ENCODE results near the gene KDM7A. TPM values are rescaled to one million over a fixed set of nuclear protein-coding genes. Genes with fewer than 3 reads are reported as not detected.
A peak's percentile ranks its signal among the peaks of the same experiment; 100 is the strongest.

KDM7A gene
- total RNA-seq, 1 experiment from 2014 or later = 11.7 TPM

DNA sequence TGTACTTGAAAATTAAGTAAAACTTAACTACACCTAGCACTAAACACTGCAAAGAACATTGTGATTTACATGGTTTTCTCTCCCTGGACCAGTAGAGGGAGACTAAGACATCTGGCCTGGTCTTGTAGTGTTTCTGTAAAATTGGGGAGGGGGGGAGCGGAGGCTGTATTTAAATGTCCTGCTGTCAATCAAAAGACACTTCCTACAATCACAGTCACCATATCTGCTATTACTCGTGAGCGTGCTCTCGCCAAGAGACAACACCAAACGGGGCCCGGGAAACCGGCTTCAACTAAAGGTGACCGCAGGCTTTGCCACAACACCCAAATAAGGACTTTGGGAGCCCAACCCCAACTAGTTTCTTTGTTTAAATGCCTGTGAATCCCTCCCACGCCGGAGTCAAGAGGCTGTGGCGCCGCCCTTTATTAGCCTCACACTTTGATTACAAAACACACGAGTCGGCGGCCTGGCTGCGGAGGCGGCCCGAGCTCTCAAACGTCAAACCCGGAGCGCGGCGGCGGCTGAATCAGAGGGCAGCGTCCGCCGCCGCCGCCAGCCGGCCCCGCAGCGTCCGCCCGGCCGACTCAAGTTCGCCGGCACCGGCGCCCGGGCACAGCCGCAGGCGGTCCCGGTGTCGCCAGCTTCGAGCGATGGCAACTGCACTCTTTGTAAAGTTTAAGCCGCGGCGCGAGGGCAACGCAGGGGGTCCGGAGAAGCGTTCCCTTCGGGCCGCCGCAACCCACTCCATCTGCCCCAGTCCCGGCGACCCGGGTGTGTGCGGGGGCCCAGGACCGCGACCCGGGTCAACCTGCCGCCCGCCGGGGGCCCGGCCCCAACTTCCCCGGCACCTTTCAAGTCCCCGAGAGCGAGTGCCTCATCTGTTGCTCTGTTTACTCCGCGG lies 1.3 kb downstream of the KDM7A start:
- peak overlapping the region; percentile 77 for H3K27ac ChIP-seq (ENCODE audit: low read depth, low read length, poor library complexity, severe bottlenecking)
- no peaks in the 10 kb centered on the region for H3K4me1 ChIP-seq (ENCODE audit: insufficient read depth, low read length, poor library complexity, severe bottlenecking)
- ChIA-PET POLR2A (ENCODE audit: low non-redundant PET) (no interaction called here), CTCF (no interaction called here)
- peak overlapping the region; percentile 84 for H3K4me3 ChIP-seq (ENCODE audit: low read depth, low read length, poor library complexity, severe bottlenecking)
- TF ChIP-seq EZH2 (IDR thresholded peaks at IDR 0.05; ENCODE audit: borderline replicate concordance, low read depth, low read length, poor library complexity, severe bottlenecking) (no peak), CTCF (conservative IDR thresholded peaks at IDR 0.05; ENCODE audit: low read depth, low read length) (peak; percentile 86)
- peak; percentile 95 for DNase-seq (ENCODE audit: low spot score)
- intact Hi-C loops (cut with micrococcal nuclease; ENCODE audit: unreplicated experiment) = loop anchor here (2.0 to 10.0 kb wide), 2 partner anchors 151 to 319 kb away; no protein-coding TSS in a partner anchor
- BruUV-seq (replicated peaks) = no TSS peak
- H3K27me3 ChIP-seq (replicated peaks; ENCODE audit: insufficient read depth, low read depth, low read length, poor library complexity) = no peaks in the 10 kb centered on the region
- H3K36me3 ChIP-seq (ENCODE audit: insufficient read depth, low read length, poor library complexity, severe bottlenecking) = no peaks in the 10 kb centered on the region
- H3K9me3 ChIP-seq (ENCODE audit: low read depth, low read length, poor library complexity, severe bottlenecking) = peaks cover 5% of the 10 kb centered on the region

GRCh38 chr7:140174217-140174616 lies 2.6 kb downstream of the KDM7A start:
- Histone ChIP-seq H3K9me3 (ENCODE audit: low read depth, low read length, poor library complexity, severe bottlenecking) (peaks cover 5% of the 10 kb centered on the region), H3K36me3 (ENCODE audit: insufficient read depth, low read length, poor library complexity, severe bottlenecking) (no peaks in the 10 kb centered on the region), H3K4me3 (ENCODE audit: low read depth, low read length, poor library complexity, severe bottlenecking) (no peak overlapping the region), H3K4me1 (ENCODE audit: insufficient read depth, low read length, poor library complexity, severe bottlenecking) (no peaks in the 10 kb centered on the region), H3K27me3 (replicated peaks; ENCODE audit: insufficient read depth, low read depth, low read length, poor library complexity) (no peaks in the 10 kb centered on the region), H3K27ac (ENCODE audit: low read depth, low read length, poor library complexity, severe bottlenecking) (no peak overlapping the region)
- POLR2A ChIA-PET (ENCODE audit: low non-redundant PET) = no interaction called here
- intact Hi-C loops (cut with micrococcal nuclease; ENCODE audit: unreplicated experiment) = loop anchor here (2.0 to 10.0 kb wide), 2 partner anchors 153 to 321 kb away; no protein-coding TSS in a partner anchor
- DNase-seq (ENCODE audit: low spot score) = no peak
- no peak for TF ChIP-seq CTCF (conservative IDR thresholded peaks at IDR 0.05; ENCODE audit: low read depth, low read length)
- no peak for TF ChIP-seq EZH2 (IDR thresholded peaks at IDR 0.05; ENCODE audit: borderline replicate concordance, low read depth, low read length, poor library complexity, severe bottlenecking)
- CTCF ChIA-PET = no interaction called here
- BruUV-seq (replicated peaks) = no TSS peak

DNA sequence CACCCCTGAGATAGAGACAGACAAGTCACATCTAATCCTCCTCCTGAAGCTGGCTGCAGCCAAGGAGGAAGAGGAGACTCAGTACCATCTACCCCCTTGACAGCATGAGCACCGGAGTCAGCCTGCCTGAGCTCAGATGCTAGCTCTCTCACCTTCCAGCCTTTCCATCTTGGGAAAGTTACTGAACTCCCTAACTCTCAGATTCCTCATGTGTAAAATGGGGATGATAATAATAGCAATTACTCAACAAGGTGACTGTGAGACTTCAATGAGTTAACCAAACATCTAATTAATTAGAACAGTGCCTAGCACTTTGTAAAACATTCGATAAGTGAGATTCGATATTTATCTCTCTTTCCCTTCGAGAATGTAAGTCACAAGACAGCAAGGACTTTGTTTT lies 6.4 kb downstream of the KDM7A start:
- TF ChIP-seq CTCF (conservative IDR thresholded peaks at IDR 0.05; ENCODE audit: low read depth, low read length) (no peak), EZH2 (IDR thresholded peaks at IDR 0.05; ENCODE audit: borderline replicate concordance, low read depth, low read length, poor library complexity, severe bottlenecking) (no peak)
- no peak overlapping the region for H3K4me3 ChIP-seq (ENCODE audit: low read depth, low read length, poor library complexity, severe bottlenecking)
- no peaks in the 10 kb centered on the region for H3K27me3 ChIP-seq (replicated peaks; ENCODE audit: insufficient read depth, low read depth, low read length, poor library complexity)
- H3K4me1 ChIP-seq (ENCODE audit: insufficient read depth, low read length, poor library complexity, severe bottlenecking) = peaks cover 9% of the 10 kb centered on the region
- no peak for DNase-seq (ENCODE audit: low spot score)
- BruUV-seq (replicated peaks) = no TSS peak
- intact Hi-C loops (cut with micrococcal nuclease; ENCODE audit: unreplicated experiment) = loop anchor here (10.0 kb wide), 1 partner anchor 324 kb away; no protein-coding TSS in a partner anchor
- no peaks in the 10 kb centered on the region for H3K36me3 ChIP-seq (ENCODE audit: insufficient read depth, low read length, poor library complexity, severe bottlenecking)
- POLR2A ChIA-PET (ENCODE audit: low non-redundant PET) = no interaction called here
- no peaks in the 10 kb centered on the region for H3K9me3 ChIP-seq (ENCODE audit: low read depth, low read length, poor library complexity, severe bottlenecking)
- CTCF ChIA-PET = no interaction called here
- H3K27ac ChIP-seq (ENCODE audit: low read depth, low read length, poor library complexity, severe bottlenecking) = no peak overlapping the region
